Esophagus squamous epithelium (tissue), 5 donors: ENCODE results near the gene GRK6. TPM values are rescaled to one million over a fixed set of nuclear protein-coding genes. Genes with fewer than 3 reads are reported as not detected.

ENCODE experiments used
- DNase-seq: peaks from one replicate; lab custom pipeline; 2025; lab: John Stamatoyannopoulos, UW
- H3K27ac ChIP-seq, 4 donors: fragments of 200-600 bp; sonication (generic); one replicate each; pipeline ENCODE4 v1.5.1; 2016 to 2019; ENCODE audit warnings: mild to moderate bottlenecking in 1 of 4
- H3K27me3 ChIP-seq, 4 donors: fragments of 200-600 bp; sonication (generic); 1 replicate in 3 of 4; 2 replicates in 1 of 4; pipeline versions ENCODE4 v1.5.1 to v1.6.0; 2017 to 2021; ENCODE audit warnings: antibody characterized with exemption in 1 of 4
- H3K36me3 ChIP-seq, 3 donors: fragments of 200-600 bp; sonication (generic); one replicate each; pipeline ENCODE4 v1.5.1; 2016 to 2019
- H3K4me1 ChIP-seq, 3 donors: fragments of 200-600 bp; sonication (generic); one replicate each; pipeline ENCODE4 v1.5.1; 2017 to 2019
- H3K4me3 ChIP-seq, 4 donors: fragments of 200-600 bp; sonication (generic); 1 replicate in 3 of 4; 2 replicates in 1 of 4; pipeline ENCODE4 v1.5.1; 2016 to 2019; ENCODE audit warnings: mild to moderate bottlenecking in 2 of 4, moderate library complexity in 1 of 4
- H3K9me3 ChIP-seq, 3 donors: fragments of 200-600 bp; sonication (generic); one replicate each; pipeline ENCODE4 v1.5.1; 2016 to 2019
- POLR2A ChIP-seq, 4 donors: fragments of 450-650 bp; IDR thresholded peaks; one replicate each; pipeline ENCODE4 v1.6.1; 2017; ENCODE audit warnings: antibody characterized with exemption in 4 of 4, mild to moderate bottlenecking in 4 of 4, moderate library complexity in 3 of 4
- WGBS, 2 donors: methylation state at CpG; one replicate each; pipeline ENCODE4 v1.1.5; 2018; 5-methylcytosine and 5-hydroxymethylcytosine counted together
- intact Hi-C: fragments of 100-400 bp; cut with DNase I; formaldehyde crosslinking; loops from one replicate; pipeline ENCODE4 v1.15.0; 2022
- total RNA-seq, 4 donors: library from RNA; depleted of rRNA; stranded (reverse); fragments of >200 nt; gene quantifications; one replicate each; pipeline ENCODE4 v1.1.0, GENCODE V29; 2016
- TF ChIP-seq, protein P1 (sequence below), 6 experiments: fragments of 450-650 bp in 4 of 6; fragments of 200-600 bp in 2 of 6; sonication (generic) in 2 of 6; IDR thresholded peaks; one replicate each; pipeline ENCODE4 v1.5.1; 2016 to 2019; ENCODE audit warnings: antibody characterized with exemption in 6 of 6, mild to moderate bottlenecking in 4 of 6, moderate library complexity in 4 of 6
- donor health status: DM: yes; HTN: yes; CAD: no.

The GRK6 gene
- total RNA-seq, 4 donors from 2014 or later = 24.6 to 39.7 (median 29.5) TPM

DNA sequence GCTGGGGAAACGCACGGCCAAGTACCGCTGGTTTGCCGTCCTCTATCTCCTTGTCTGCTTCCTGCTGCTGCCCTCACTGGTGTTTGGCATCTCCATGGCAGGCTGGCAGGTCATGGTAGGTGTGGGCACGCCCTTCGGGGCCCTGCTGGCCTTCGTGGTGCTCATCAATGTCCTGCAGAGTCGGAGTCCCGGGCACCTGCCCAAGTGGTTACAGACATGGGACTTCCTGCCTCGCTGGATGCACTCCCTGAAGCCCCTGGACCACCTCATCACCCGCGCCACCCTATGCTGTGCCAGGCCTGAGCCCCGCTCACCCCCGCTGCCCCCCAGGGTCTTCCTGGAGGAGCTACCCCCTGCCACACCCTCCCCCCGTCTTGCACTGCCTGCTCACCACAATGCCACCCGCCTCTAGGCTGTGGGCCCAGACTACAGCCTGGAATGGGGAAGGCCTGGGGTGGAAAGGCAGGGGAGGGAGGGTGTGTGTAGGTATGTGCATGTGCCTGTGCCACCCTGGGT, 28.5 kb upstream of the GRK6 start:
- intact Hi-C loops = loop anchor here (10.0 kb wide), 1 partner anchor 83 kb away; the partner anchor contains the start of gene MXD3
- TF ChIP-seq POLR2A (IDR thresholded peaks at IDR 0.05) = no peak
- TF ChIP-seq, protein P1, sequence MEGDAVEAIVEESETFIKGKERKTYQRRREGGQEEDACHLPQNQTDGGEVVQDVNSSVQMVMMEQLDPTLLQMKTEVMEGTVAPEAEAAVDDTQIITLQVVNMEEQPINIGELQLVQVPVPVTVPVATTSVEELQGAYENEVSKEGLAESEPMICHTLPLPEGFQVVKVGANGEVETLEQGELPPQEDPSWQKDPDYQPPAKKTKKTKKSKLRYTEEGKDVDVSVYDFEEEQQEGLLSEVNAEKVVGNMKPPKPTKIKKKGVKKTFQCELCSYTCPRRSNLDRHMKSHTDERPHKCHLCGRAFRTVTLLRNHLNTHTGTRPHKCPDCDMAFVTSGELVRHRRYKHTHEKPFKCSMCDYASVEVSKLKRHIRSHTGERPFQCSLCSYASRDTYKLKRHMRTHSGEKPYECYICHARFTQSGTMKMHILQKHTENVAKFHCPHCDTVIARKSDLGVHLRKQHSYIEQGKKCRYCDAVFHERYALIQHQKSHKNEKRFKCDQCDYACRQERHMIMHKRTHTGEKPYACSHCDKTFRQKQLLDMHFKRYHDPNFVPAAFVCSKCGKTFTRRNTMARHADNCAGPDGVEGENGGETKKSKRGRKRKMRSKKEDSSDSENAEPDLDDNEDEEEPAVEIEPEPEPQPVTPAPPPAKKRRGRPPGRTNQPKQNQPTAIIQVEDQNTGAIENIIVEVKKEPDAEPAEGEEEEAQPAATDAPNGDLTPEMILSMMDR (IDR thresholded peaks at IDR 0.05) = no peak
- peaks cover 8 to 24% (median 12%) of the 10 kb centered on the region in 3 donors for H3K4me1 ChIP-seq
- no peak overlapping the region for H3K27ac ChIP-seq
- no peak overlapping the region for H3K4me3 ChIP-seq
- no peaks in the 10 kb centered on the region for H3K9me3 ChIP-seq
- H3K27me3 ChIP-seq = peaks cover 0 to 72% (median 11%) of the 10 kb centered on the region in 4 donors
- no peaks in the 10 kb centered on the region for H3K36me3 ChIP-seq
- DNase-seq = no peak
- 76 to 86% methylated on average over 4 to 10 of the region's 16 CpGs for WGBS, 2 donors

DNA sequence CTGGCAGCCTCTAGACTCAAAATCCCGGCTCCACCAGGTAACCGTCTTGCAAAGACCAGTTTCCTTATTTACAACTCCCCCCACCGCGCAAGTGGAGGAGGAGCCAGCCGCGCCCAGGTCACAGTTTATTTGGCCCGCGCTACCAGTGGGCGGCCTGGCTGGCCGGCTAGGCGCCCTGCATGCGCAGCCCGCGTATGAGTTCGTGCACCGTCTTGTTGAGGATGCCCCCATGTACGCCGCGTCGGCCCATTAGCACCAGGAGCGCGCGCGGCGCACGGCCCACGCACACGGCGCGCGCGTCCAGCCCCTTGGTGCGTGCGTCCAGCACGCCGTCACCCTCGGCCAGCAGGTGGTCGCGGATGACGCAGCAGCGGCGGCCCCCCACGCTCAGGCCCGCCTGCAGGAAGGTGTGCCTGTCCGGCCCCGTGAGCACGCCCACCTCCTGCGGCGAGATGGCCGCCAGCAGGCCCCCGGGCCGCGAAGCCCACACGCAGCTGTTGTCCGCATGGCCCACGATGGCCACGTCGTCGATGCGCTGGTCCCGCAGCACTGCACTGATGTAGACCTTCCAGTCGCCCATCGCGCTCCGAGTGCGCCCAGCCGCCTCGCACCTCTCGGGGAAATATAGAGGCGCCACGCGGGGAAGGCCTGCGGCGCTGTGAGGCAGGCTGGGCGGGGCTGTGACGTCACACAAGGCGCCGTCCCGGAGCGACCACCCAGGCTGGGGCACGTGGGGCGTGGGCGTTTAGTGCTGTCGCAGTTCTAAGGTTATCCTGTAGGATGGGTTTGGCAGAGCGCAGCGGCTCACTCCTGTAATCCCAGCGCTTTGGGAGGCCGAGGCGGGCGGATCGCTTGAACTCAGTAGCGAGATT, 26.2 kb upstream of the GRK6 start, which contains the start of gene PFN3:
Gene PFN3 (minus strand): TSS at position 665 of the 872 bp plus-strand sequence. CDS start 85 bp downstream, at position 580.
- intact Hi-C loops = loop anchor here (10.0 kb wide), 1 partner anchor 85 kb away; the partner anchor contains the start of gene MXD3
- Histone ChIP-seq H3K4me1 (peaks cover 29 to 47% (median 34%) of the 10 kb centered on the region in 3 donors), H3K27me3 (peaks cover 0 to 89% (median 15%) of the 10 kb centered on the region in 4 donors), H3K36me3 (no peaks in the 10 kb centered on the region), H3K4me3 (peak within 1 kb of the TSS in 1 of 4 donors; percentile 21), H3K27ac (no peak within 1 kb of the TSS), H3K9me3 (no peaks in the 10 kb centered on the region)
- 54 to 66% methylated on average over 13 to 28 of the region's 92 CpGs for WGBS, 2 donors
- TF ChIP-seq, protein P1 (IDR thresholded peaks at IDR 0.05) = no peak
- no peak for TF ChIP-seq POLR2A (IDR thresholded peaks at IDR 0.05)
- no peak for DNase-seq

DNA sequence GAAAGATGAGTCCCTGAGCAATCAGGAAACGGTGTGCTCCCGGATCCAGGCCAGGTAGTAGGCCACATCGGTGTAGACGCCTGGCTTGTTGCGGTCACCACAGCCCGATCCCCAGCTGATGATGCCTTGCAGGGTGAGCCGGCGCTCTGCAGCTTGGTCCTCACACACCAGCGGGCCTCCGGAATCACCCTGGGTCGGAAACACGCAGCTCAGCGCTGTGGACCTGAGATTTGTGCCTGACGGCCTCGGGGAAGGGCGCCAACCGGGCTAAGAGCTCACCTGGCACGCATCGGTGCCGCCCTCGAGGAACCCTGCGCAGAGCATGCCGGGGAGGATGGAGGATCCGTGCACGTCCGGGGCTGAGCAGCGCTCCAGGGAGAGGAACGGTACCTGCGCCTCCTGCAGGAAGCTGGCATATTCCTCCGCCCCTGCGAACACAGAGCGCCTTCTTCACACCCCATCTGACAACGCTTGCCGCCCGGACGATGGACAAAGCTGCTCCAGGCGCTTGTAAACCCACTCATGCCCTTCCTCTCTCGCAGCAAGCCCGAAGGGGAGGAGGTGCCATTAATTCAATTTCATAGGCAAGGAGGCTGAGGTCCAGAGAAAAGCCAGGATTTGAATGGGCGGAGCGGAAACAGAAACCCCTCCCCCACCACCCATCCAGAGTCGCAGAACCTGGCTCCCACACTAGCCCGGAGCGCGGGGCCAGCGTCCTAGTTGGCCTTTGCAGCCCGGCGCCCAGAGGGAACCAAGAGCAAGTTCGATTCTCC, 24.0 kb upstream of the GRK6 start:
- Histone ChIP-seq H3K36me3 (no peaks in the 10 kb centered on the region), H3K27me3 (peaks cover 0 to 72% (median 15%) of the 10 kb centered on the region in 4 donors), H3K4me1 (peaks cover 29 to 52% (median 34%) of the 10 kb centered on the region in 3 donors), H3K4me3 (peak overlapping the region; percentile 41 to 79 (median 72)), H3K27ac (peak overlapping the region; percentile 83 to 90 (median 88)), H3K9me3 (no peaks in the 10 kb centered on the region)
- WGBS, 2 donors = 0 to 10% methylated on average over 7 to 12 of the region's 49 CpGs
- DNase-seq = no peak
- TF ChIP-seq, protein P1 (IDR thresholded peaks at IDR 0.05) = peak; percentile 34 to 78 (median 50)
- peak in 1 of 4 donors; percentile 6 for TF ChIP-seq POLR2A (IDR thresholded peaks at IDR 0.05)
- intact Hi-C loops = no loop called here

DNA sequence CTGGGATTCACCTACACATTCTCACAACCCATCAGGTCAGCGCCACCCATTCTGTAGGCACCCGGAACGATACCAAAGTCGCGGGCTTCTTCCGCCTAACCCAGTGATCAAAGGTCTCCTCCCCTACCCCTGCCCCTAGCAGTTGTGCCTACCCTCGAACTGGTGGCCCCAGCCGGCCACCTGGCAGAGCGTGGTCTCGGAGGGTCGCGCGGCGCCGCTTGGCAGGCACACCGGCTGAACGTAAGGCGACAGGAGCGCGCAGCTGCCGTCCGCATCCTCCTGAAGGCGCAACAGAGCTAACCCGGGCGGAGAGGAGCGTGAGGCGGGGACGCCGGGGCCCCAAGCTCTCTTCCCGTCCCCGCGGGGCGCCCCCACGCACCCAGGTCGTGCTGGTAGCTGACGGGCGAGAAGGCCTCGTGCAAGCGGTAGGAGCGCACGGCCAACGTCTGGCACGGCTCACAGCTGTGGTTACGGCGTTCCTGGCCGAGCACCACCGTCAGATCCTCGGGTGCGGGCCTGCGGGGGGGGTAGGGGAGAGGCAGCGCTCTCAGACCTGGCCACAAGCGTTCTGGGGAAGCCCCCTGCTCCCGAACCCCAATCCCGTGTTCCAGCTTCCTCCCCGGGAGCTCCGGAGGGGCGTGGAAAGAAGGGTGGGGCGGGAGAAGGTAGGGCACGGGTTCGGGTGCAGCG, 23.2 kb upstream of the GRK6 start:
- no peaks in the 10 kb centered on the region for H3K9me3 ChIP-seq
- WGBS, 2 donors = 2% methylated on average over 7 of the region's 61 CpGs; no CpG with 5 or more reads in 1 of the 2 donors
- peak overlapping the region; percentile 83 to 90 (median 88) for H3K27ac ChIP-seq
- peak overlapping the region; percentile 41 to 79 (median 72) for H3K4me3 ChIP-seq
- H3K36me3 ChIP-seq = no peaks in the 10 kb centered on the region
- peaks cover 0 to 64% (median 15%) of the 10 kb centered on the region in 4 donors for H3K27me3 ChIP-seq
- TF ChIP-seq, protein P1 (IDR thresholded peaks at IDR 0.05) = no peak
- peak in 1 of 4 donors; percentile 37 for TF ChIP-seq POLR2A (IDR thresholded peaks at IDR 0.05)
- DNase-seq = no peak
- intact Hi-C loops = no loop called here
- H3K4me1 ChIP-seq = peaks cover 29 to 52% (median 34%) of the 10 kb centered on the region in 3 donors
